K562 (cell line): ENCODE measurements around the gene RNF31. TPM values are rescaled to one million over a fixed set of nuclear protein-coding genes. Genes with fewer than 3 reads are reported as not detected.
A peak's percentile ranks its signal among the peaks of the same experiment; 100 is the strongest.

Experiments used
- ATAC-seq: fragments of 200-7000 bp; cut with Tn5 transposase; 3 replicates; pipeline ENCODE4 v1.9.1; 2020; ENCODE audit warnings: moderate library complexity
- BruUV-seq: library from RNA; stranded (reverse); fragments of 400-500 nt; replicated peaks from 2 replicates; lab custom pipeline; 2021; lab: Mats Ljungman, UMichigan
- CTCF ChIA-PET: fragments of 300-600 bp; formaldehyde crosslinking; extraction: SDS; loops from one replicate; lab custom pipeline; 2021; ENCODE audit warnings: low intra/inter-chr PET ratio; lab: Yijun Ruan, JAX
- POLR2A ChIA-PET: fragments of 300-600, 350-650 bp; sonication (Branson Sonifier 250); formaldehyde crosslinking; extraction: SDS; loops from one replicate; lab custom pipeline; 2021; ENCODE audit warnings: antibody characterized with exemption, inconsistent platforms; lab: Yijun Ruan, JAX
- DNase-seq, 4 experiments: peaks; one replicate each; pipeline versions ENCODE4 v3.0.0 to v3.0.0-alpha.2; 2011 to 2018; ENCODE audit warnings: low spot score in 3 of 4, mixed read lengths in 3 of 4; ENCODE audit errors: extremely low read depth in 1 of 4
- FAIRE-seq: peaks from 2 replicates; lab custom pipeline; 2011; peaks lifted over from hg19 to GRCh38; lab: Jason Lieb, UNC
- H2AFZ ChIP-seq: 2 replicates; pipeline ENCODE4 v1.6.0; 2011; ENCODE audit warnings: low read depth, low read length, control low read depth, inconsistent platforms
- H3K27ac ChIP-seq: fragments of 200-600 bp; 3 replicates; pipeline ENCODE4 v1.8.0; 2011; ENCODE audit warnings: low read depth, mild to moderate bottlenecking, control low read depth, inconsistent platforms, low read length, moderate library complexity, mixed read lengths; ENCODE audit errors: extremely low read depth
- H3K27me3 ChIP-seq, 2 experiments: fragments of 300-600 bp in 1 of 2; 2 replicates in 1 of 2; 3 replicates in 1 of 2; pipeline versions ENCODE4 v1.6.0 to v1.8.0; 2011; ENCODE audit warnings: inconsistent platforms in 2 of 2, low read length in 2 of 2, mild to moderate bottlenecking in 1 of 2, mixed read lengths in 1 of 2, moderate library complexity in 1 of 2; ENCODE audit not compliant: control insufficient read depth in 2 of 2, insufficient read depth in 2 of 2
- H3K36me3 ChIP-seq: fragments of 300-600 bp; 3 replicates; pipeline ENCODE4 v1.8.0; 2011; ENCODE audit warnings: mild to moderate bottlenecking, low read length, inconsistent platforms; ENCODE audit not compliant: control insufficient read depth, insufficient read depth
- H3K4me1 ChIP-seq, 2 experiments: fragments of 200-600 bp in 1 of 2; replicated peaks in 1 of 2; 2 replicates in 1 of 2; 3 replicates in 1 of 2; pipeline versions ENCODE4 v1.5.1 to v1.8.0; 2011; ENCODE audit warnings: inconsistent platforms in 2 of 2, low read length in 2 of 2, mild to moderate bottlenecking in 1 of 2, mixed read lengths in 1 of 2, moderate library complexity in 1 of 2; ENCODE audit not compliant: control insufficient read depth in 2 of 2, insufficient read depth in 2 of 2
- H3K4me2 ChIP-seq: 2 replicates; pipeline ENCODE4 v1.6.1; 2011; ENCODE audit warnings: low read length, control low read depth, inconsistent platforms, mixed read lengths; ENCODE audit not compliant: insufficient read depth
- H3K4me3 ChIP-seq: fragments of 200-600 bp; sonication (generic), shearing (Covaris generic); 2 replicates; pipeline ENCODE4 v1.5.1; 2016; ENCODE audit warnings: control low read depth, inconsistent platforms
- H3K79me2 ChIP-seq: fragments of 200-600 bp; 3 replicates; pipeline ENCODE4 v1.8.0; 2011; ENCODE audit warnings: low read length, inconsistent platforms; ENCODE audit not compliant: control insufficient read depth, insufficient read depth
- H3K9ac ChIP-seq, 2 experiments: 2 replicates each; pipeline versions ENCODE4 v1.6.0 to v1.6.1; 2011; ENCODE audit warnings: low read depth in 2 of 2, low read length in 2 of 2, control low read depth in 1 of 2, inconsistent platforms in 1 of 2, mild to moderate bottlenecking in 1 of 2, mixed read lengths in 1 of 2; ENCODE audit not compliant: insufficient read depth in 1 of 2
- H3K9me1 ChIP-seq: one replicate; pipeline ENCODE4 v1.6.0; 2011; ENCODE audit warnings: inconsistent platforms, mild to moderate bottlenecking, low read length, moderate library complexity; ENCODE audit not compliant: control insufficient read depth, insufficient read depth
- H3K9me3 ChIP-seq: replicated peaks from 2 replicates; pipeline ENCODE4 v1.5.1; 2011; ENCODE audit warnings: low read depth, low read length, inconsistent platforms; ENCODE audit not compliant: control insufficient read depth, insufficient read depth
- H4K20me1 ChIP-seq: replicated peaks from 2 replicates; pipeline ENCODE4 v1.6.1; 2011; ENCODE audit warnings: low read length, inconsistent platforms, mixed read lengths; ENCODE audit not compliant: control insufficient read depth, insufficient read depth
- ADNP ChIP-seq: fragments of 200-800 bp; sonication (Bioruptor generic); IDR thresholded peaks from 2 replicates; pipeline ENCODE4 v1.6.1; 2016; ENCODE audit warnings: missing genetic modification characterization, missing compliant biosample characterization
- ATF6 ChIP-seq: sonication (generic); formaldehyde crosslinking; IDR thresholded peaks from 2 replicates; pipeline ENCODE4 v1.4.0; 2020; ENCODE audit warnings: mild to moderate bottlenecking, missing genetic modification reagents
- BCOR ChIP-seq: fragments of 450-650 bp; IDR thresholded peaks from 2 replicates; pipeline ENCODE4 v1.6.1; 2016
- CAMTA2 ChIP-seq: fragments of 250-450 bp; sonication (Bioruptor Pico); conservative IDR thresholded peaks from 2 replicates; pipeline ENCODE4 v1.5.1; 2022
- CHD4 ChIP-seq: fragments of 200-600 bp; sonication (generic); IDR thresholded peaks from 3 replicates; pipeline ENCODE4 v1.6.1; 2012; ENCODE audit warnings: low read depth, mild to moderate bottlenecking, mixed read lengths, low read length, inconsistent platforms; ENCODE audit not compliant: insufficient read depth, insufficient replicate concordance, poor library complexity, severe bottlenecking
- EHMT2 ChIP-seq: fragments of 450-650 bp; IDR thresholded peaks from 2 replicates; pipeline ENCODE4 v1.6.1; 2018; ENCODE audit warnings: antibody characterized with exemption
- HDAC1 ChIP-seq, 2 experiments: fragments of 450-650 bp; IDR thresholded peaks; 2 replicates each; pipeline ENCODE4 v1.6.1; 2016 to 2017; ENCODE audit warnings: inconsistent platforms in 1 of 2, mild to moderate bottlenecking in 1 of 2, moderate library complexity in 1 of 2
- HDAC2 ChIP-seq: fragments of 450-650 bp; IDR thresholded peaks from 2 replicates; pipeline ENCODE4 v1.6.1; 2016; ENCODE audit warnings: mild to moderate bottlenecking
- HNRNPL ChIP-seq: fragments of 200-400 bp; formaldehyde crosslinking; IDR thresholded peaks from 2 replicates; pipeline ENCODE4 v1.6.1; 2017; ENCODE audit warnings: low read depth, mild to moderate bottlenecking, low read length
- KDM1A ChIP-seq, 2 experiments: fragments of 450-650 bp; IDR thresholded peaks; 2 replicates each; pipeline ENCODE4 v1.6.1; 2016; ENCODE audit warnings: mild to moderate bottlenecking in 2 of 2
- RBM25 ChIP-seq: fragments of 200-400 bp; formaldehyde crosslinking; IDR thresholded peaks from 2 replicates; pipeline ENCODE4 v1.6.1; 2018; ENCODE audit warnings: low read length, low read depth, moderate library complexity; ENCODE audit not compliant: severe bottlenecking
- RCOR1 ChIP-seq, 2 experiments: IDR thresholded peaks; 2 replicates each; pipeline ENCODE4 v1.6.1; 2012; ENCODE audit warnings: low read depth in 2 of 2, low read length in 2 of 2, borderline replicate concordance in 1 of 2, improper control_type of control experiment in 1 of 2
- SMARCA5 ChIP-seq: fragments of 450-650 bp; IDR thresholded peaks from 2 replicates; pipeline ENCODE4 v1.6.1; 2016
- TAL1 ChIP-seq: fragments of 450-650 bp; IDR thresholded peaks from 2 replicates; pipeline ENCODE4 v1.6.1; 2016; ENCODE audit warnings: mild to moderate bottlenecking
- THRA ChIP-seq: fragments of 450-650 bp; IDR thresholded peaks from 2 replicates; pipeline ENCODE4 v1.6.1; 2017; ENCODE audit warnings: mild to moderate bottlenecking, moderate library complexity
- USF1 ChIP-seq: sonication (generic); formaldehyde crosslinking; IDR thresholded peaks from 2 replicates; pipeline ENCODE4 v1.9.0; 2022; ENCODE audit warnings: mild to moderate bottlenecking, missing genetic modification reagents
- ZNF224 ChIP-seq: sonication (generic); formaldehyde crosslinking; IDR thresholded peaks from 2 replicates; pipeline ENCODE4 v1.8.0; 2022; ENCODE audit warnings: mild to moderate bottlenecking, missing genetic modification reagents
- ZNF282 ChIP-seq: sonication (generic); formaldehyde crosslinking; IDR thresholded peaks from 2 replicates; pipeline ENCODE4 v1.8.1; 2023; ENCODE audit warnings: missing genetic modification reagents
- WGBS: fragments of 100-300 bp; shearing (Covaris generic); methylation state at CpG from one replicate; pipeline ENCODE4 v1.1.6; 2016; ENCODE audit warnings: low coverage, mixed read lengths; ENCODE audit not compliant: insufficient coverage; ENCODE audit errors: missing lambda C conversion rate; 5-methylcytosine and 5-hydroxymethylcytosine counted together
- in situ Hi-C: fragments of 300-500 bp; cut with MboI; formaldehyde crosslinking; loops from 4 replicates; pipeline ENCODE4 v1.15.0; 2018; ENCODE audit warnings: inconsistent platforms, mixed read lengths
- intact Hi-C: fragments of 100-400 bp; cut with micrococcal nuclease; formaldehyde crosslinking; loops from 2 replicates; pipeline ENCODE4 v1.14.2; 2022
- polyA plus RNA-seq, 8 experiments: library from polyadenylated mRNA; depleted of rRNA in 4 of 8; stranded (reverse) in 5 of 8; unstranded in 3 of 8; fragments of >200 nt; fragmentation: Nextera tagmentation in 2 of 8; fragmentation: Illumina TruSeq in 1 of 8; extraction: Ambion mirVana in 2 of 8; extraction: Trizol in 1 of 8; gene quantifications; 2 replicates each; pipeline versions ENCODE4 v1.2.1 to v1.2.3, GENCODE V29; 2011 to 2014; ENCODE audit warnings: inconsistent platforms in 1 of 8, missing spikeins in 1 of 8
- total RNA-seq, 7 experiments: library from RNA; depleted of rRNA in 6 of 7; stranded (reverse); fragments of >200 nt in 6 of 7; fragmentation: Illumina TruSeq in 2 of 7; extraction: Trizol in 2 of 7; gene quantifications; 2 replicates each; pipeline versions ENCODE4 v1.2.1 to v1.2.3, GENCODE V29; 2011 to 2021; ENCODE audit warnings: low replicate concordance in 1 of 7

RNF31 gene
- total and polyA plus RNA-seq, 9 of the 15 experiments (the other 6 are each of a cell fraction or from before 2014, with no cell fraction given): 3.1 to 47.6 (median 19.1) TPM

GRCh38 chr14:24144451-24144850 is 2.8 kb upstream of the RNF31 start:
- TF ChIP-seq KDM1A (IDR thresholded peaks at IDR 0.05) (peak; percentile 72 to 77), USF1 (CRISPR knock-in tag) (no peak), ZNF224 (no peak), SMARCA5 (peak; percentile 71; the same call in 1 of the 2 replicates), HDAC2 (peak; percentile 58; the same call in 1 of the 2 replicates), HDAC1 (IDR thresholded peaks at IDR 0.05) (no peak), ZNF282 (no peak), HNRNPL (no peak), TAL1 (no peak), ADNP (tag) (peak; percentile 86), BCOR (peak; percentile 90), RCOR1 (IDR thresholded peaks at IDR 0.05; ENCODE audit: borderline replicate concordance in 1 of 2, low read depth in 2 of 2, low read length in 2 of 2) (peak in 1 of 2 experiments; percentile 78; a peak in 2 of 4 replicates), EHMT2 (no peak), THRA (no peak), CHD4 (peak; percentile 71), ATF6 (CRISPR knock-in tag) (no peak), CAMTA2 (no peak), RBM25 (peak; percentile 96)
- in situ Hi-C loops: no loop called here
- no peak overlapping the region for H2AFZ ChIP-seq
- H3K36me3 ChIP-seq: peaks cover 36% of the 10 kb centered on the region; the same call in 2 of the 3 replicates
- ATAC-seq (no peak), FAIRE-seq (no peak), DNase-seq (no peak)
- POLR2A ChIA-PET: no interaction called here
- H3K4me1 ChIP-seq: peaks cover 33 to 51% of the 10 kb centered on the region in 2 experiments; a peak in 4 of 5 replicates
- no peak overlapping the region for H3K4me2 ChIP-seq
- CTCF ChIA-PET: no interaction called here
- H3K79me2 ChIP-seq: peaks cover 54% of the 10 kb centered on the region
- H3K4me3 ChIP-seq: no peak overlapping the region
- peaks cover 5% of the 10 kb centered on the region for H3K9me1 ChIP-seq
- H4K20me1 ChIP-seq: no peaks in the 10 kb centered on the region
- no peak overlapping the region for H3K27ac ChIP-seq
- intact Hi-C loops: loop anchor here (10.0 kb wide), 1 partner anchor 50 kb away; the partner anchor contains the start of gene PCK2
- BruUV-seq: no TSS peak
- no peak overlapping the region for H3K9ac ChIP-seq
- no peaks in the 10 kb centered on the region for H3K27me3 ChIP-seq
- WGBS: 47% methylated on average over 1 of the region's 1 CpG
- no peaks in the 10 kb centered on the region for H3K9me3 ChIP-seq
